ENCODE data around the gene RGL2.
A peak's percentile ranks its signal among the peaks of the same experiment; 100 is the strongest.

RGL2 gene

DNA sequence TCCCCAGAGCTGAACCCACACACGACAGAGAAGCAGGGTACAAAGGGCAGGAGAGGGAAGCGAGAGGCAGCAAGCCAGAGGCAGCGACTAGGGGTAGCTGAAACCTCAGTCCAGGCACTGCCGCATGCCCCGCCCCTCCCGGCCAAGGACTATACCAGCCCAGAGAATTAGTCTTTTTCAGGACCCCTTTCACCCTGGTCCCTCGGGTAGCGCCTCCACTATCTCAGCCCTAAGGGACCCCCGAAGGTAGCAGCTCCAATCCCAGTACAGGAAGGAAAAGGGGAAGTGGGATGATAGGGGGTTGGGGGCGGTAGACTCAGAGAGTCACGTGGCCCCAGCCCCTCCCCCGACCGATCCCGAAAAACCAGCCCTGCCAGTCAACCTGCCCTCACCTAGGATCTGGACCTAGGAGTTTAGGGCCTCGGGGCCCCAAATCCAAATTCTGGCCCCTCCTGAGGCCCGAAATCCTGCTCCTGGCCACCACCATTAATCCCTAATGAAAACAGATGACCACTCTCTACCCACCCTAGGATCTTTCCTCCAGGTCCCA lies 1.3 kb downstream of the RGL2 start:
- peak overlapping the region; percentile 96 for H3K4me3 ChIP-seq (ENCODE audit: low read length)
- DNase-seq (ENCODE audit: low read depth), result no peak
- TF ChIP-seq, protein P1, sequence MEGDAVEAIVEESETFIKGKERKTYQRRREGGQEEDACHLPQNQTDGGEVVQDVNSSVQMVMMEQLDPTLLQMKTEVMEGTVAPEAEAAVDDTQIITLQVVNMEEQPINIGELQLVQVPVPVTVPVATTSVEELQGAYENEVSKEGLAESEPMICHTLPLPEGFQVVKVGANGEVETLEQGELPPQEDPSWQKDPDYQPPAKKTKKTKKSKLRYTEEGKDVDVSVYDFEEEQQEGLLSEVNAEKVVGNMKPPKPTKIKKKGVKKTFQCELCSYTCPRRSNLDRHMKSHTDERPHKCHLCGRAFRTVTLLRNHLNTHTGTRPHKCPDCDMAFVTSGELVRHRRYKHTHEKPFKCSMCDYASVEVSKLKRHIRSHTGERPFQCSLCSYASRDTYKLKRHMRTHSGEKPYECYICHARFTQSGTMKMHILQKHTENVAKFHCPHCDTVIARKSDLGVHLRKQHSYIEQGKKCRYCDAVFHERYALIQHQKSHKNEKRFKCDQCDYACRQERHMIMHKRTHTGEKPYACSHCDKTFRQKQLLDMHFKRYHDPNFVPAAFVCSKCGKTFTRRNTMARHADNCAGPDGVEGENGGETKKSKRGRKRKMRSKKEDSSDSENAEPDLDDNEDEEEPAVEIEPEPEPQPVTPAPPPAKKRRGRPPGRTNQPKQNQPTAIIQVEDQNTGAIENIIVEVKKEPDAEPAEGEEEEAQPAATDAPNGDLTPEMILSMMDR (conservative IDR thresholded peaks at IDR 0.05; ENCODE audit: low read depth, low read length), result no peak

DNA sequence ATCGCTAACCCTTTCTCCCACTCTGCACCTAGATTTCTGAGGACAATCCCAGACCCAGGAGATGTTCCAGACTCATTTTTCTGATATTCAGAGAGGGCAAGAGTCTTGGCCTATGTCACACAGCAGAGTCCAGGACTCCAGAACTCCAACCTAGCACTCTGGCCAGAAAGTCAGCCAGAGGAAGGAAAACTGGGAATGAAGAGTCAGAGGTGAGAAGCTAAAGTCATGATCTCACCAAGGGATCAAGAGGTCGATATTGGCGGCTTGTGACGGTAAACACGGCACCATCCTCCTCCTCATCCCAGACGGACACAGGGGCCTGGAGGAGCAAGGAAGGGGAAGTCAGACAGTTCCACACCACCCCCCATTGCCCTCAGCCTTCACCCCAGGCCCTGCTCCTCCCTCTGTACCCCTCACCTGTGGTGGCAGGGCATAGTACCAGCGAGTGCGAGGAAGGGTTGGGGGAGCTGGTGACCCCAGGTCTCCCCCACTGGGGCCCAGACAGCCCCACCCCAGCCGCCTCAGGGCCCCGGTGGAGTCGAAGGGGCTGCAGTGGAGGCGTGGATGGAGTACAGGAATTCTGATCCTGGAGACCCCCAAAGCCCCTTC lies 1.8 kb downstream of the RGL2 start:
- H3K4me3 ChIP-seq (ENCODE audit: low read length), result peak overlapping the region; percentile 96
- TF ChIP-seq, protein P1 (conservative IDR thresholded peaks at IDR 0.05; ENCODE audit: low read depth, low read length), result no peak
- no peak for DNase-seq (ENCODE audit: low read depth)

DNA sequence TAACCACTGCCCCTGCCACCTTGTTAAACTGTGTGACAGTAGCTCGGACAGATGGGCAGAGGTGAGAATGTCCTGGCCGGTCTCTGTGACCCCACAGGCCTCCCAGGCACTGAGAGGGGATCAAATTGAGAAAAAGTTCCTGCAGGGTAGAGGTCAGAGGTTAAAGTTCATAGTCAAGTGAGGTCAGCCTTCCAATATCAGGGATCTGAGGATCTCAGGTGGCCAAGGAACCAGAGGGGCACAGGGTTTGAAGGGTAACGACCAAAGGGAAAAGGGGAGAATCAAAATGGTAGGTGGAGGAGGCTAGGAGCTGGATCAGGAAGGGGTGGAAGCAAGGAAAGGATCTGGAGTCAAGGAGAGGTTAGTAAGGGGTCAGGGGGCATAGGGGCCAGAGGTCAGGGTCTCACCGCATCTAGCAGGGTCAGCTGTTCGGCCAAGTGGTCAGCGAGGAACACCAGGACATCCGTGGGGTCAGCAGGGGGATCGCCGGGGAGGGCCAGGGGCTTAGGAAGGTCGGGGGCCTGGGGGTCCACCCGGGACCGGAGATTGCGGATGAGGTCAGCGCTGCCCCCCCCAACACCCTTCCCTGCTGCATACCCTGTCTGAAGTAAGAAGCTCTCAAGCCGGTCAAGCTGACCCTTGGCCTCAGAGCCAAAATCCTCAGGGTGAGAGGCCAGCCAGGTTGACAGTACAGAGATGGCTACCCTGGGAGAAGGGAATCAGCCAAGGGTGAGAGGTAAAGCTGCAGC lies 2.9 kb downstream of the RGL2 start:
- DNase-seq (ENCODE audit: low read depth), result no peak
- TF ChIP-seq, protein P1 (conservative IDR thresholded peaks at IDR 0.05; ENCODE audit: low read depth, low read length), result no peak
- no peak overlapping the region for H3K4me3 ChIP-seq (ENCODE audit: low read length)

DNA sequence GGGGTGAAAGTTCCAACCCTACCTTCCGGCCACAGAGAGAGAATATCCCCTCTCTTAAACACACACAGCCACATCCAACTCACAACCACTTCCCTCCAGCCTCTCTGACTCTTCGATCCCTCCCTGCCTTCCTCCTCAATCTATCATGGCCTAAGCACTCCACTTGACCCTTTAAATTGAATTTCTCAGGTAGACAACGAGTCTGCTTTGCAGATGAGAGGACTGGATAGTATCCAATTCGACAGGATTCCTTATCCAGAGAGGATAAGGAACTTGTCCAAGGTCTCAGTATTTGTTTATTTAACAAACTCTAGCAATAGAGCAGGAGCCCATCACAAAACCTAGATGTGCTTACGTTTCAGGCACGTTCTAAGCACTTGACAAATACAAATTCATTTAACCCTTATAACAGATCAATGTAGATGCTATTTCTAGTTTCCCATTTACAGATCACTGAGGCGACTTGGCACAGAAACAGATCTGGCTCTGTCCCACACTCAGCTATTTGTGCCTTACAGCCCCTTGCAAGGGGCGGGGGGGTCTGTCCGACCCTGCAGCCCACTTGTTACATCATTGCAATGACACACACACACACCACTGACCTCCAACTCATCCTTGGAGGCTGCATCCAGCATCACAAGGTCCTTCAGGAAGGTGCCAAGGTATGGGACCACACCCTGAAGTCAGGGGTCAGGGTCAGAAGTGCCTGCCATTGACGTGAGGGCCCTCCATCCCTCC lies 4.5 kb downstream of the RGL2 start:
- H3K4me3 ChIP-seq (ENCODE audit: low read length), result no peak overlapping the region
- TF ChIP-seq, protein P1 (conservative IDR thresholded peaks at IDR 0.05; ENCODE audit: low read depth, low read length), result no peak
- no peak for DNase-seq (ENCODE audit: low read depth)

GRCh38 chr6:33292996-33293682 lies 5.6 kb downstream of the RGL2 start:
- TF ChIP-seq, protein P1 (conservative IDR thresholded peaks at IDR 0.05; ENCODE audit: low read depth, low read length), result no peak
- H3K4me3 ChIP-seq (ENCODE audit: low read length), result no peak overlapping the region
- no peak for DNase-seq (ENCODE audit: low read depth)

GRCh38 chr6:33290459-33290858 lies 8.3 kb downstream of the RGL2 start:
- H3K4me3 ChIP-seq (ENCODE audit: low read length), result peak overlapping the region; percentile 97
- TF ChIP-seq, protein P1 (conservative IDR thresholded peaks at IDR 0.05; ENCODE audit: low read depth, low read length), result no peak
- no peak for DNase-seq (ENCODE audit: low read depth)

All from retinal pigment epithelial cell (primary cell).